Mammary epithelial cell (primary cell): Measurements from ENCODE around the gene TNFSF11.

Source experiments
- EZH2 ChIP-seq: IDR thresholded peaks from 2 replicates; pipeline ENCODE4 v1.6.1; 2012; ENCODE audit warnings: low read length, inconsistent platforms, borderline replicate concordance
- TF ChIP-seq, protein P1 (sequence below), 2 donors: IDR thresholded peaks in 1 of 2; conservative IDR thresholded peaks in 1 of 2; 2 replicates each; pipeline ENCODE4 v1.5.1; 2011 to 2012; ENCODE audit warnings: inconsistent platforms in 2 of 2, low read length in 2 of 2, mild to moderate bottlenecking in 2 of 2, control low read depth in 1 of 2, low read depth in 1 of 2; ENCODE audit not compliant: insufficient read depth in 1 of 2; ENCODE audit errors: extremely low read depth in 1 of 2

- TF ChIP-seq, protein P1, sequence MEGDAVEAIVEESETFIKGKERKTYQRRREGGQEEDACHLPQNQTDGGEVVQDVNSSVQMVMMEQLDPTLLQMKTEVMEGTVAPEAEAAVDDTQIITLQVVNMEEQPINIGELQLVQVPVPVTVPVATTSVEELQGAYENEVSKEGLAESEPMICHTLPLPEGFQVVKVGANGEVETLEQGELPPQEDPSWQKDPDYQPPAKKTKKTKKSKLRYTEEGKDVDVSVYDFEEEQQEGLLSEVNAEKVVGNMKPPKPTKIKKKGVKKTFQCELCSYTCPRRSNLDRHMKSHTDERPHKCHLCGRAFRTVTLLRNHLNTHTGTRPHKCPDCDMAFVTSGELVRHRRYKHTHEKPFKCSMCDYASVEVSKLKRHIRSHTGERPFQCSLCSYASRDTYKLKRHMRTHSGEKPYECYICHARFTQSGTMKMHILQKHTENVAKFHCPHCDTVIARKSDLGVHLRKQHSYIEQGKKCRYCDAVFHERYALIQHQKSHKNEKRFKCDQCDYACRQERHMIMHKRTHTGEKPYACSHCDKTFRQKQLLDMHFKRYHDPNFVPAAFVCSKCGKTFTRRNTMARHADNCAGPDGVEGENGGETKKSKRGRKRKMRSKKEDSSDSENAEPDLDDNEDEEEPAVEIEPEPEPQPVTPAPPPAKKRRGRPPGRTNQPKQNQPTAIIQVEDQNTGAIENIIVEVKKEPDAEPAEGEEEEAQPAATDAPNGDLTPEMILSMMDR (conservative IDR thresholded peaks at IDR 0.05 in 1 of 2, IDR thresholded peaks at IDR 0.05 in 1 of 2; ENCODE audit: extremely low read depth in 1 of 2, insufficient read depth in 1 of 2, low read depth in 1 of 2, low read length in 2 of 2), result no peak
- TF ChIP-seq EZH2, result no peak
Measured at GRCh38 chr13:42580644-42581043, 6.7 kb downstream of the TNFSF11 start.
